ENCODE data around the gene SULT2B1. TPM values are rescaled to one million over a fixed set of nuclear protein-coding genes. Genes with fewer than 3 reads are reported as not detected.
"Not testable (repeated sequence)": the region's sequence is repeated elsewhere in the genome, so short reads cannot be mapped to it uniquely, and the experiment has no call there.

Gene SULT2B1
- total RNA-seq, 1 donor from 2014 or later: 14.4 TPM

- Histone ChIP-seq H3K4me1 (peaks cover 27% of the 10 kb centered on the region), H3K4me3 (peak overlapping the region; percentile 68), H3K27me3 (ENCODE audit: low read depth) (peaks cover 40% of the 10 kb centered on the region), H3K9me3 (no peaks in the 10 kb centered on the region), H3K27ac (peak overlapping the region; percentile 41), H3K36me3 (no peaks in the 10 kb centered on the region)
- ATAC-seq: peak; percentile 86 to 91
- intact Hi-C loops (cut with DNase I): no loop called here
- no peak for TF ChIP-seq CTCF (IDR thresholded peaks at IDR 0.05)
- peak; percentile 80 for DNase-seq
Observed at GRCh38 chr19:48513289-48514122, 38.5 kb upstream of the SULT2B1 start.

- Histone ChIP-seq H3K36me3 (no peaks in the 10 kb centered on the region), H3K4me3 (peak overlapping the region; percentile 68), H3K27me3 (ENCODE audit: low read depth) (peaks cover 40% of the 10 kb centered on the region), H3K27ac (no peak overlapping the region), H3K9me3 (no peaks in the 10 kb centered on the region), H3K4me1 (peaks cover 27% of the 10 kb centered on the region)
- ATAC-seq (no peak), DNase-seq (no peak)
- no peak for TF ChIP-seq CTCF (IDR thresholded peaks at IDR 0.05)
- intact Hi-C loops (cut with DNase I): no loop called here
Observed at GRCh38 chr19:48514123-48514458, 37.9 kb upstream of the SULT2B1 start.

- H3K27me3 ChIP-seq (ENCODE audit: low read depth): peaks cover 27% of the 10 kb centered on the region
- DNase-seq (no peak), ATAC-seq (no peak)
- H3K4me3 ChIP-seq: no peak overlapping the region
- no peak overlapping the region for H3K27ac ChIP-seq
- H3K4me1 ChIP-seq: peaks cover 13% of the 10 kb centered on the region
- H3K36me3 ChIP-seq: no peaks in the 10 kb centered on the region
- intact Hi-C loops (cut with DNase I): no loop called here
- TF ChIP-seq CTCF (IDR thresholded peaks at IDR 0.05): no peak
- H3K9me3 ChIP-seq: no peaks in the 10 kb centered on the region
Observed at GRCh38 chr19:48516536-48516935, 35.4 kb upstream of the SULT2B1 start.

- ATAC-seq: no peak
- no peak overlapping the region for H3K4me3 ChIP-seq
Observed at GRCh38 chr19:48518207-48518606, 33.8 kb upstream of the SULT2B1 start.

GRCh38 chr19:48519426-48519825 lies 32.5 kb upstream of the SULT2B1 start:
- ATAC-seq; H3K9me3 ChIP-seq; intact Hi-C loops (cut with DNase I); DNase-seq; H3K4me1 ChIP-seq; H3K36me3 ChIP-seq; H3K27me3 ChIP-seq (ENCODE audit: low read depth); H3K4me3 ChIP-seq; H3K27ac ChIP-seq: not testable (repeated sequence)

More at GRCh38 chr19:48518207-48518606, 33.8 kb upstream of the SULT2B1 start:
- Histone ChIP-seq H3K4me1 (peaks cover 10% of the 10 kb centered on the region), H3K27me3 (ENCODE audit: low read depth) (peaks cover 10% of the 10 kb centered on the region), H3K36me3 (no peaks in the 10 kb centered on the region), H3K9me3 (no peaks in the 10 kb centered on the region), H3K27ac (no peak overlapping the region)
- intact Hi-C loops (cut with DNase I): no loop called here
- no peak for TF ChIP-seq CTCF (IDR thresholded peaks at IDR 0.05)
- DNase-seq: no peak

- DNase-seq (no peak), ATAC-seq (no peak)
- TF ChIP-seq CTCF (IDR thresholded peaks at IDR 0.05): no peak
- H3K4me3 ChIP-seq: no peak overlapping the region
- no peaks in the 10 kb centered on the region for H3K27me3 ChIP-seq (ENCODE audit: low read depth)
- no peaks in the 10 kb centered on the region for H3K4me1 ChIP-seq
- H3K9me3 ChIP-seq: peaks cover 7% of the 10 kb centered on the region
- intact Hi-C loops (cut with DNase I): no loop called here
- no peak overlapping the region for H3K27ac ChIP-seq
- H3K36me3 ChIP-seq: no peaks in the 10 kb centered on the region
Observed at GRCh38 chr19:48520134-48520533, 31.8 kb upstream of the SULT2B1 start.
